GM12878 (cell line): ENCODE measurements around the gene REN. TPM values are rescaled to one million over a fixed set of nuclear protein-coding genes. Genes with fewer than 3 reads are reported as not detected.

Source experiments
- ATAC-seq: fragments of 200-7000 bp; cut with Tn5 transposase; 3 replicates; pipeline ENCODE4 v1.9.1; 2020; ENCODE audit warnings: mild to moderate bottlenecking, moderate library complexity
- BruUV-seq: library from RNA; stranded (reverse); fragments of 400-500 nt; replicated peaks from 2 replicates; lab custom pipeline; 2021; lab: Mats Ljungman, UMichigan
- CTCF ChIA-PET: fragments of 300-600 bp; sonication (Branson Sonifier 250); formaldehyde crosslinking; extraction: SDS; loops from one replicate; lab custom pipeline; 2021; ENCODE audit warnings: inconsistent platforms; lab: Yijun Ruan, JAX
- POLR2A ChIA-PET: fragments of 350-600 bp; formaldehyde crosslinking; extraction: SDS; loops from one replicate; lab custom pipeline; 2021; ENCODE audit warnings: inconsistent platforms; lab: Charles Lee
- RAD21 ChIA-PET: fragments of 300-600 bp; sonication (Branson Sonifier 250); formaldehyde crosslinking; loops from one replicate; lab custom pipeline; 2023; ENCODE audit warnings: antibody characterized with exemption; ENCODE audit not compliant: unreplicated experiment; lab: Charles Lee
- SMC1A ChIA-PET: fragments of 300-600 bp; sonication (Branson Sonifier 250); formaldehyde crosslinking; loops from one replicate; lab custom pipeline; 2023; ENCODE audit not compliant: unreplicated experiment, uncharacterized antibody; lab: Charles Lee
- DNase-seq: peaks from one replicate; pipeline ENCODE4 v3.0.0-alpha.2; 2011; ENCODE audit warnings: low read depth, low spot score
- FAIRE-seq: peaks from 3 replicates; lab custom pipeline; 2011; peaks lifted over from hg19 to GRCh38; lab: Jason Lieb, UNC
- H2AFZ ChIP-seq: 2 replicates; pipeline ENCODE4 v1.6.0; 2011; ENCODE audit warnings: low read depth, low read length, control low read depth; ENCODE audit not compliant: control insufficient read depth
- H3K27ac ChIP-seq: 2 replicates; pipeline ENCODE4 v1.5.1; 2011; ENCODE audit warnings: control low read depth; ENCODE audit not compliant: control insufficient read depth, insufficient read depth
- H3K27me3 ChIP-seq, 2 experiments: replicated peaks in 1 of 2; 2 replicates each; pipeline versions ENCODE4 v1.6.0 to v1.6.1; 2011; ENCODE audit warnings: low read length in 1 of 2; ENCODE audit not compliant: control insufficient read depth in 2 of 2, insufficient read depth in 2 of 2
- H3K36me3 ChIP-seq, 2 experiments: 2 replicates each; pipeline ENCODE4 v1.5.1; 2011; ENCODE audit warnings: low read length in 1 of 2; ENCODE audit not compliant: control insufficient read depth in 2 of 2, insufficient read depth in 2 of 2
- H3K4me1 ChIP-seq: 2 replicates; pipeline ENCODE4 v1.6.1; 2011; ENCODE audit warnings: mild to moderate bottlenecking, low read length, moderate library complexity, mixed read lengths; ENCODE audit not compliant: control insufficient read depth, insufficient read depth
- H3K4me2 ChIP-seq: 2 replicates; pipeline ENCODE4 v1.6.0; 2011; ENCODE audit warnings: control low read depth; ENCODE audit not compliant: control insufficient read depth, insufficient read depth
- H3K4me3 ChIP-seq: fragments of 200-600 bp; sonication (generic); 2 replicates; pipeline ENCODE4 v1.5.1; 2016
- H3K79me2 ChIP-seq: 2 replicates; pipeline ENCODE4 v1.6.0; 2011; ENCODE audit warnings: low read length; ENCODE audit not compliant: control insufficient read depth, insufficient read depth
- H3K9ac ChIP-seq: 2 replicates; pipeline ENCODE4 v1.8.0; 2011; ENCODE audit warnings: low read length, control low read depth, mixed read lengths; ENCODE audit not compliant: control insufficient read depth, insufficient read depth
- H3K9me3 ChIP-seq: replicated peaks from 3 replicates; pipeline ENCODE4 v1.5.1; 2011; ENCODE audit warnings: mild to moderate bottlenecking, low read length; ENCODE audit not compliant: control insufficient read depth, insufficient read depth
- H4K20me1 ChIP-seq: 2 replicates; pipeline ENCODE4 v1.6.0; 2011; ENCODE audit not compliant: control insufficient read depth, insufficient read depth
- BACH1 ChIP-seq: fragments of 450-650 bp; IDR thresholded peaks from 2 replicates; pipeline ENCODE4 v1.6.1; 2017; ENCODE audit warnings: mild to moderate bottlenecking, borderline replicate concordance
- BRCA1 ChIP-seq: IDR thresholded peaks from 2 replicates; pipeline ENCODE4 v1.6.1; 2011; ENCODE audit warnings: low read depth, low read length, improper control_type of control experiment
- EZH2 ChIP-seq: IDR thresholded peaks from 2 replicates; pipeline ENCODE4 v1.6.1; 2012; ENCODE audit warnings: low read depth, mild to moderate bottlenecking, control low read depth, inconsistent platforms, low read length, borderline replicate concordance; ENCODE audit not compliant: control insufficient read depth
- FOXM1 ChIP-seq: IDR thresholded peaks from 2 replicates; pipeline ENCODE4 v1.6.1; 2012; ENCODE audit warnings: low read depth, mild to moderate bottlenecking, inconsistent platforms, low read length, moderate library complexity
- GATAD2B ChIP-seq: fragments of 450-650 bp; conservative IDR thresholded peaks from 2 replicates; pipeline ENCODE4 v1.6.1; 2017; ENCODE audit warnings: low read depth, mild to moderate bottlenecking, moderate library complexity
- MTA2 ChIP-seq: fragments of 450-650 bp; IDR thresholded peaks from 2 replicates; pipeline ENCODE4 v1.6.1; 2016; ENCODE audit warnings: low read depth, mild to moderate bottlenecking, moderate library complexity
- PKNOX1 ChIP-seq: fragments of 450-650 bp; IDR thresholded peaks from 2 replicates; pipeline ENCODE4 v1.6.1; 2016; ENCODE audit warnings: mild to moderate bottlenecking
- WRNIP1 ChIP-seq: IDR thresholded peaks from 2 replicates; pipeline ENCODE4 v1.6.1; 2011; ENCODE audit warnings: low read depth, low read length, improper control_type of control experiment, borderline replicate concordance
- WGBS: methylation state at CpG from one replicate; pipeline ENCODE4 v1.1.6; 2016; ENCODE audit warnings: low lambda C conversion rate; ENCODE audit not compliant: insufficient replicate concordance, insufficient coverage; ENCODE audit errors: missing lambda C conversion rate; 5-methylcytosine and 5-hydroxymethylcytosine counted together
- in situ Hi-C: fragments of 300-500 bp; cut with MboI; formaldehyde crosslinking; loops from 9 replicates; pipeline ENCODE4 v1.14.3; 2018; ENCODE audit warnings: mixed read lengths
- intact Hi-C: fragments of 100-400 bp; cut with micrococcal nuclease; formaldehyde crosslinking; loops from one replicate; pipeline ENCODE4 v1.14.2; 2022; ENCODE audit not compliant: unreplicated experiment
- polyA plus RNA-seq, 11 experiments: library from polyadenylated mRNA; depleted of rRNA in 4 of 11; unstranded in 6 of 11; stranded (reverse) in 5 of 11; fragments of >200 nt; fragmentation: Nextera tagmentation in 4 of 11; fragmentation: Illumina TruSeq in 1 of 11; extraction: Ambion mirVana in 4 of 11; extraction: Trizol in 1 of 11; gene quantifications; 1 replicate in 1 of 11; 2 replicates in 10 of 11; pipeline versions ENCODE4 v1.2.1 to v1.2.3, GENCODE V29; 2011 to 2016; ENCODE audit warnings: inconsistent platforms in 2 of 11, missing spikeins in 2 of 11, low read depth in 1 of 11
- total RNA-seq, 4 experiments: library from RNA; depleted of rRNA in 3 of 4; stranded (reverse); fragments of >200 nt in 3 of 4; fragmentation: Illumina TruSeq in 1 of 4; extraction: Trizol in 1 of 4; gene quantifications; 2 replicates each; pipeline versions ENCODE4 v1.2.1 to v1.2.3, GENCODE V29; 2013 to 2021
- TF ChIP-seq, protein P1 (sequence below): fragments of 450-650 bp; IDR thresholded peaks from 2 replicates; pipeline ENCODE4 v1.6.1; 2017; ENCODE audit warnings: mild to moderate bottlenecking, moderate library complexity
- TF ChIP-seq, protein P2 (sequence below): fragments of 450-650 bp; IDR thresholded peaks from 2 replicates; pipeline ENCODE4 v1.6.1; 2016; ENCODE audit warnings: mild to moderate bottlenecking, moderate library complexity, borderline replicate concordance

Gene REN
- total and polyA plus RNA-seq, 10 of the 15 experiments (the other 5 are each of a cell fraction or from before 2014, with no cell fraction given) = not detected

GRCh38 chr1:204107892-204108291 is 58.2 kb downstream of the REN start:
- in situ Hi-C loops (no loop called here), intact Hi-C loops (no loop called here)
- RAD21 ChIA-PET = no interaction called here
- Histone ChIP-seq H3K27ac (no peak overlapping the region), H3K4me1 (peaks cover under 1% of the 10 kb centered on the region; the same call in 1 of the 2 replicates), H3K79me2 (no peaks in the 10 kb centered on the region), H3K9ac (no peak overlapping the region), H3K9me3 (no peaks in the 10 kb centered on the region), H2AFZ (no peak overlapping the region), H4K20me1 (no peaks in the 10 kb centered on the region), H3K36me3 (no peaks in the 10 kb centered on the region), H3K4me2 (no peak overlapping the region), H3K27me3 (peaks cover 0 to 1% of the 10 kb centered on the region in 2 experiments; a peak in 1 of 4 replicates), H3K4me3 (no peak overlapping the region)
- SMC1A ChIA-PET = interaction anchor here (1.2 kb wide), 1 partner anchor 12 kb away, joined by 5 read pairs; no protein-coding TSS in a partner anchor
- BruUV-seq = no TSS peak
- ATAC-seq (no peak), DNase-seq (no peak), FAIRE-seq (no peak)
- TF ChIP-seq BRCA1 (no peak), BACH1 (no peak), PKNOX1 (no peak), EZH2 (no peak), GATAD2B (no peak), FOXM1 (no peak), WRNIP1 (no peak), MTA2 (no peak)
- TF ChIP-seq, protein P1, sequence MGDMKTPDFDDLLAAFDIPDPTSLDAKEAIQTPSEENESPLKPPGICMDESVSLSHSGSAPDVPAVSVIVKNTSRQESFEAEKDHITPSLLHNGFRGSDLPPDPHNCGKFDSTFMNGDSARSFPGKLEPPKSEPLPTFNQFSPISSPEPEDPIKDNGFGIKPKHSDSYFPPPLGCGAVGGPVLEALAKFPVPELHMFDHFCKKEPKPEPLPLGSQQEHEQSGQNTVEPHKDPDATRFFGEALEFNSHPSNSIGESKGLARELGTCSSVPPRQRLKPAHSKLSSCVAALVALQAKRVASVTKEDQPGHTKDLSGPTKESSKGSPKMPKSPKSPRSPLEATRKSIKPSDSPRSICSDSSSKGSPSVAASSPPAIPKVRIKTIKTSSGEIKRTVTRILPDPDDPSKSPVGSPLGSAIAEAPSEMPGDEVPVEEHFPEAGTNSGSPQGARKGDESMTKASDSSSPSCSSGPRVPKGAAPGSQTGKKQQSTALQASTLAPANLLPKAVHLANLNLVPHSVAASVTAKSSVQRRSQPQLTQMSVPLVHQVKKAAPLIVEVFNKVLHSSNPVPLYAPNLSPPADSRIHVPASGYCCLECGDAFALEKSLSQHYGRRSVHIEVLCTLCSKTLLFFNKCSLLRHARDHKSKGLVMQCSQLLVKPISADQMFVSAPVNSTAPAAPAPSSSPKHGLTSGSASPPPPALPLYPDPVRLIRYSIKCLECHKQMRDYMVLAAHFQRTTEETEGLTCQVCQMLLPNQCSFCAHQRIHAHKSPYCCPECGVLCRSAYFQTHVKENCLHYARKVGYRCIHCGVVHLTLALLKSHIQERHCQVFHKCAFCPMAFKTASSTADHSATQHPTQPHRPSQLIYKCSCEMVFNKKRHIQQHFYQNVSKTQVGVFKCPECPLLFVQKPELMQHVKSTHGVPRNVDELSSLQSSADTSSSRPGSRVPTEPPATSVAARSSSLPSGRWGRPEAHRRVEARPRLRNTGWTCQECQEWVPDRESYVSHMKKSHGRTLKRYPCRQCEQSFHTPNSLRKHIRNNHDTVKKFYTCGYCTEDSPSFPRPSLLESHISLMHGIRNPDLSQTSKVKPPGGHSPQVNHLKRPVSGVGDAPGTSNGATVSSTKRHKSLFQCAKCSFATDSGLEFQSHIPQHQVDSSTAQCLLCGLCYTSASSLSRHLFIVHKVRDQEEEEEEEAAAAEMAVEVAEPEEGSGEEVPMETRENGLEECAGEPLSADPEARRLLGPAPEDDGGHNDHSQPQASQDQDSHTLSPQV = no peak
- TF ChIP-seq, protein P2, sequence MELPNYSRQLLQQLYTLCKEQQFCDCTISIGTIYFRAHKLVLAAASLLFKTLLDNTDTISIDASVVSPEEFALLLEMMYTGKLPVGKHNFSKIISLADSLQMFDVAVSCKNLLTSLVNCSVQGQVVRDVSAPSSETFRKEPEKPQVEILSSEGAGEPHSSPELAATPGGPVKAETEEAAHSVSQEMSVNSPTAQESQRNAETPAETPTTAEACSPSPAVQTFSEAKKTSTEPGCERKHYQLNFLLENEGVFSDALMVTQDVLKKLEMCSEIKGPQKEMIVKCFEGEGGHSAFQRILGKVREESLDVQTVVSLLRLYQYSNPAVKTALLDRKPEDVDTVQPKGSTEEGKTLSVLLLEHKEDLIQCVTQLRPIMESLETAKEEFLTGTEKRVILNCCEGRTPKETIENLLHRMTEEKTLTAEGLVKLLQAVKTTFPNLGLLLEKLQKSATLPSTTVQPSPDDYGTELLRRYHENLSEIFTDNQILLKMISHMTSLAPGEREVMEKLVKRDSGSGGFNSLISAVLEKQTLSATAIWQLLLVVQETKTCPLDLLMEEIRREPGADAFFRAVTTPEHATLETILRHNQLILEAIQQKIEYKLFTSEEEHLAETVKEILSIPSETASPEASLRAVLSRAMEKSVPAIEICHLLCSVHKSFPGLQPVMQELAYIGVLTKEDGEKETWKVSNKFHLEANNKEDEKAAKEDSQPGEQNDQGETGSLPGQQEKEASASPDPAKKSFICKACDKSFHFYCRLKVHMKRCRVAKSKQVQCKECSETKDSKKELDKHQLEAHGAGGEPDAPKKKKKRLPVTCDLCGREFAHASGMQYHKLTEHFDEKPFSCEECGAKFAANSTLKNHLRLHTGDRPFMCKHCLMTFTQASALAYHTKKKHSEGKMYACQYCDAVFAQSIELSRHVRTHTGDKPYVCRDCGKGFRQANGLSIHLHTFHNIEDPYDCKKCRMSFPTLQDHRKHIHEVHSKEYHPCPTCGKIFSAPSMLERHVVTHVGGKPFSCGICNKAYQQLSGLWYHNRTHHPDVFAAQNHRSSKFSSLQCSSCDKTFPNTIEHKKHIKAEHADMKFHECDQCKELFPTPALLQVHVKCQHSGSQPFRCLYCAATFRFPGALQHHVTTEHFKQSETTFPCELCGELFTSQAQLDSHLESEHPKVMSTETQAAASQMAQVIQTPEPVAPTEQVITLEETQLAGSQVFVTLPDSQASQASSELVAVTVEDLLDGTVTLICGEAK = no peak
- CTCF ChIA-PET = interaction anchor here (0.7 to 1.5 kb wide), 4 partner anchors 13 to 291 kb away, joined by 3 to 8 read pairs (median 3); no protein-coding TSS in a partner anchor
- 35% methylated on average over 2 of the region's 2 CpGs for WGBS
- POLR2A ChIA-PET = no interaction called here
